Kidney (tissue), 14 donors: ENCODE data around the gene MIGA2. TPM values are rescaled to one million over a fixed set of nuclear protein-coding genes. Genes with fewer than 3 reads are reported as not detected.

Experiments used
- DNase-seq, 5 donors: peaks; one replicate each; pipeline ENCODE4 v3.0.0-alpha.2; 2013 to 2020
- FAIRE-seq: peaks from 2 replicates; lab custom pipeline; 2012; peaks lifted over from hg19 to GRCh38; lab: Jason Lieb, UNC
- H3K27ac ChIP-seq, 2 donors: one replicate each; pipeline ENCODE4 v1.7.0; 2013; ENCODE audit warnings: low read depth in 2 of 2, low read length in 2 of 2, inconsistent platforms in 1 of 2
- H3K27me3 ChIP-seq: one replicate; pipeline ENCODE4 v1.7.1; 2013; ENCODE audit warnings: low read length, inconsistent platforms; ENCODE audit not compliant: control insufficient read depth, insufficient read depth
- H3K36me3 ChIP-seq, 3 donors: one replicate each; pipeline versions ENCODE4 v1.7.0 to v1.7.1; 2013; ENCODE audit warnings: low read length in 3 of 3, control low read depth in 1 of 3, inconsistent platforms in 1 of 3; ENCODE audit not compliant: insufficient read depth in 3 of 3, control insufficient read depth in 2 of 3
- H3K4me1 ChIP-seq, 3 donors: one replicate each; pipeline versions ENCODE4 v1.7.0 to v1.7.1; 2013; ENCODE audit warnings: low read length in 3 of 3, inconsistent platforms in 1 of 3, low read depth in 1 of 3; ENCODE audit not compliant: control insufficient read depth in 2 of 3, insufficient read depth in 2 of 3
- H3K4me3 ChIP-seq, 3 donors: one replicate each; pipeline versions ENCODE4 v1.7.0 to v1.8.1; 2013; ENCODE audit warnings: low read length in 3 of 3, control low read depth in 1 of 3, inconsistent platforms in 1 of 3
- H3K9ac ChIP-seq, 3 donors: one replicate each; pipeline versions ENCODE4 v1.7.0 to v1.7.1; 2013; ENCODE audit warnings: low read length in 3 of 3, control low read depth in 1 of 3, inconsistent platforms in 1 of 3
- H3K9me3 ChIP-seq, 3 donors: one replicate each; pipeline versions ENCODE4 v1.7.0 to v1.7.1; 2013; ENCODE audit warnings: low read length in 3 of 3, control low read depth in 1 of 3, inconsistent platforms in 1 of 3; ENCODE audit not compliant: control insufficient read depth in 2 of 3, insufficient read depth in 1 of 3
- intact Hi-C: fragments of 100-400 bp; cut with DNase I; formaldehyde crosslinking; loops from one replicate; pipeline ENCODE4 v1.11.1; 2022
- polyA plus RNA-seq: library from polyadenylated mRNA; stranded (reverse); fragments of 350-450 nt; fragmentation: Illumina TruSeq; extraction: RNeasy Lipid Tissue Mini Kit (QIAGEN cat#74804); gene quantifications from one replicate; pipeline ENCODE4 v1.2.3, GENCODE V29; 2014; ENCODE audit warnings: low read depth, low replicate concordance; ENCODE audit not compliant: insufficient read depth
- total RNA-seq: library from RNA; stranded (reverse); fragmentation: NEBNext Ultra II Directional; extraction: Animal tissue kit (Norgen Biotek cat#: 25700); gene quantifications from one replicate; pipeline ENCODE4 v1.2.1, GENCODE V29; 2021
- TF ChIP-seq, protein P1 (sequence below): IDR thresholded peaks from 3 replicates; pipeline ENCODE4 v1.5.1; 2012; ENCODE audit warnings: mild to moderate bottlenecking, moderate library complexity, borderline replicate concordance; ENCODE audit not compliant: insufficient read depth; ENCODE audit errors: extremely low read depth
- donor health status: control.
- donor health status: control.
- donor health status: control.
- donor health status: control.
- donor health status: control.
- donor health status: DM: yes; HTN: yes; CAD: no.
- donor health status: Normal renal cell carcinoma (clear cell type).

Gene MIGA2
- total and polyA plus RNA-seq, 2 donors from 2014 or later = 26.1 to 29.9 TPM

DNA sequence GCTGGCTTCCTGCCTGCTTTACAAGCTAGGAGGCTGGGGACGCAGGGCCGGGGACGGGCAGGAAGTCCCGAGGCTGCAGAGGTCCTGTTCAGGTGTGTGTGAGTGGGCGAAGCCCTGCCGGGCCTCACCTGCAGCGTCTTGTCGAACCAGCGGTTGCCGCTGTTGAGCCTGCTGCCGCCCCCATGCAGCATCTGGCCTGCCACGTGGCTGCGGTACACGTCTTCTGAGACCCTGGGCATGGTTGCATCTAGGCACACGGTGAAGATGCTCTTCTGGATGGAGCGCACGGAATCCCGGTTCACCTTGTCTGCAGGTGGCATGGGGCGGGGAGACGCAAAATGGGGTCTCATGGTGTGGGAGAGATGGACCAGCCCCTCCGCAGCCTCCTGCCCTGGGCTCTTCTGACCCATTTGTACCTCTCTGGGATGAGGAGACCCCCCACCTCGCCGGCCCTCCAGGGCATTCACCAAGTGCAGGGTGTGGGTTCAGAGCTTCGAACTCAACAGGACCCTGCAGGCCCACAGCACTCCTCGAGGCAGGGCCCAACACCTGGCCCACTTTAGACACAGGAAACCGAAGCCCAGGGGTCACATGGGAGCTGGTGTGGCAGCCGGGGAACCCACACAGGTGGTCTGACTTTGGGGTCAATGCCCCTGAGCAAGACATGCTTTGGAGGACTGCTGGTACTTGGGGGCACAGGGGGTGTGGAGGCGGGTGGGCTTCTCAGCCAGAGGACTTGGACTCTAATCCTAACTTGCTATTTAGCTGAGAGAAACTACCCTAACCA lies 64.2 kb downstream of the MIGA2 start:
- Histone ChIP-seq H3K27ac (no peak overlapping the region), H3K9me3 (no peaks in the 10 kb centered on the region), H3K4me3 (no peak overlapping the region), H3K27me3 (no peaks in the 10 kb centered on the region), H3K4me1 (no peaks in the 10 kb centered on the region), H3K9ac (no peak overlapping the region), H3K36me3 (peaks cover 0 to 4% (median 3%) of the 10 kb centered on the region in 3 donors)
- DNase-seq (peak in 1 of 5 donors; percentile 41), FAIRE-seq (no peak)
- intact Hi-C loops = no loop called here
- TF ChIP-seq, protein P1, sequence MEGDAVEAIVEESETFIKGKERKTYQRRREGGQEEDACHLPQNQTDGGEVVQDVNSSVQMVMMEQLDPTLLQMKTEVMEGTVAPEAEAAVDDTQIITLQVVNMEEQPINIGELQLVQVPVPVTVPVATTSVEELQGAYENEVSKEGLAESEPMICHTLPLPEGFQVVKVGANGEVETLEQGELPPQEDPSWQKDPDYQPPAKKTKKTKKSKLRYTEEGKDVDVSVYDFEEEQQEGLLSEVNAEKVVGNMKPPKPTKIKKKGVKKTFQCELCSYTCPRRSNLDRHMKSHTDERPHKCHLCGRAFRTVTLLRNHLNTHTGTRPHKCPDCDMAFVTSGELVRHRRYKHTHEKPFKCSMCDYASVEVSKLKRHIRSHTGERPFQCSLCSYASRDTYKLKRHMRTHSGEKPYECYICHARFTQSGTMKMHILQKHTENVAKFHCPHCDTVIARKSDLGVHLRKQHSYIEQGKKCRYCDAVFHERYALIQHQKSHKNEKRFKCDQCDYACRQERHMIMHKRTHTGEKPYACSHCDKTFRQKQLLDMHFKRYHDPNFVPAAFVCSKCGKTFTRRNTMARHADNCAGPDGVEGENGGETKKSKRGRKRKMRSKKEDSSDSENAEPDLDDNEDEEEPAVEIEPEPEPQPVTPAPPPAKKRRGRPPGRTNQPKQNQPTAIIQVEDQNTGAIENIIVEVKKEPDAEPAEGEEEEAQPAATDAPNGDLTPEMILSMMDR = no peak

DNA sequence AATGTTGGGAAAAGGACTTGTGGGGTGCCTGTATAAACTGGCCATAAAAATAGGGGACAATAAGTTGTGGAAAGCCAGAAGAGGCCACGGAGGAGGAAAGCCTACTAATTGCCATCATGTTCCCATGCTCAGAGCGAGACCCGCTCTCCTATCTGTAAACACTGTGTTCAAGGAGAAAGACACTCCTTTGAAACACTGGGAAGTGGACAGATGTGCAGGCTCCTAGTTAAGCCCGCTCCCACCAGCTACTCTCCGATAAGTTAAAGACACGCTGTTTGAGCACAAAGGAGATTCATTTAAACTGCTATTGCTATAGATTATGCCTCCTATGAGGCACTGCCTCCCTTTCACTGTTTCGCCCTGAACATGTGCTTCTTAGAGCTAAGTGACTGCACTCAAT lies 64.9 kb downstream of the MIGA2 start:
- Histone ChIP-seq H3K27me3 (no peaks in the 10 kb centered on the region), H3K27ac (no peak overlapping the region), H3K4me1 (no peaks in the 10 kb centered on the region), H3K9ac (no peak overlapping the region), H3K4me3 (no peak overlapping the region), H3K36me3 (peaks cover 0 to 3% (median 2%) of the 10 kb centered on the region in 3 donors), H3K9me3 (no peaks in the 10 kb centered on the region)
- intact Hi-C loops = no loop called here
- DNase-seq (no peak), FAIRE-seq (no peak)
- TF ChIP-seq, protein P1 = no peak

DNA sequence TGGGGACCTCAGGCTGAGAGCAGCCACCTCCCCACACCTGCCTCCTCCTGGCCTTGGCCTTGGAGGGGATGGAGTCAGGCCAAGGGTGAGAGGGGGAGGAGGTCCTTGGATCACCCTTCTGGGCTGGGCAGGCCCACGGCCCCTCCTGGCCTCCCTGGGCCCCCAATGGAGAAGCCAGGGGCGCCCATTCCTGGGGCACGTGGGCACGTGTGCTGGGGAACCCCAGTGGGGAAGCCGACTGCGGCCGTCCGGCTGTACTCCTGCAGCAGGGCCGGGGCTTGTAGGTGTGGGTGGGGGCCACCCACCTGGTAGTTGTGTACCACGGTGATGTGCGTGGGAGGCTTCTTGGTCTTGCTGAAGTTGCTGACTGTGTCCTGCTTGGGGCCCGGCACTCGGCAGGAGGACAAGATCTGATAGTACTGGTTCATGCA lies 65.7 kb downstream of the MIGA2 start:
- Histone ChIP-seq H3K27ac (no peak overlapping the region), H3K36me3 (peaks cover 0 to 3% (median 2%) of the 10 kb centered on the region in 3 donors), H3K9me3 (no peaks in the 10 kb centered on the region), H3K4me3 (no peak overlapping the region), H3K4me1 (no peaks in the 10 kb centered on the region), H3K9ac (no peak overlapping the region), H3K27me3 (no peaks in the 10 kb centered on the region)
- TF ChIP-seq, protein P1 = no peak
- FAIRE-seq = no peak
- intact Hi-C loops = no loop called here
- no peak for DNase-seq
